ENCODE data around the gene EEIG1.

The EEIG1 gene

GRCh38 chr9:127935765-127936221, 45.0 kb downstream of the EEIG1 start:
- H3K23ac ChIP-seq (ENCODE audit: low read depth, low read length, poor library complexity), result no peak overlapping the region
- no peak for DNase-seq (ENCODE audit: low spot score)
- no peak overlapping the region for H2AFZ ChIP-seq (ENCODE audit: low read length)
- H3K9me3 ChIP-seq (replicated peaks in 1 of 2; ENCODE audit: control insufficient read depth in 2 of 2, insufficient read depth in 1 of 2, low read depth in 1 of 2, low read length in 2 of 2), result no peaks in the 10 kb centered on the region
- H3K4ac ChIP-seq (ENCODE audit: low read length), result no peak overlapping the region
- H3K27me3 ChIP-seq (ENCODE audit: control insufficient read depth in 3 of 3, insufficient read depth in 3 of 3, low read depth in 1 of 3, low read length in 3 of 3), result no peaks in the 10 kb centered on the region
- peaks cover 19 to 24% of the 10 kb centered on the region in 2 donors for H3K4me1 ChIP-seq (ENCODE audit: control insufficient read depth in 2 of 2, insufficient read depth in 1 of 2, low read depth in 1 of 2, low read length in 2 of 2)
- peak overlapping the region in 1 of 2 donors; percentile 92 for H3K4me3 ChIP-seq (ENCODE audit: low read length in 2 of 2)
- no peak overlapping the region for H2AK5ac ChIP-seq (ENCODE audit: low read depth, low read length)
- no peak overlapping the region for H2BK5ac ChIP-seq (ENCODE audit: low read length)
- H3K4me2 ChIP-seq (ENCODE audit: insufficient read depth, low read length, poor library complexity, severe bottlenecking), result no peak overlapping the region
- H3K27ac ChIP-seq (replicated peaks; ENCODE audit: low read length), result no peak overlapping the region
- H3K14ac ChIP-seq (ENCODE audit: low read length), result no peak overlapping the region
- no peak overlapping the region for H2BK120ac ChIP-seq (ENCODE audit: low read depth, low read length)
- peaks cover 14% of the 10 kb centered on the region for H3K79me1 ChIP-seq (ENCODE audit: low read depth, low read length)
- H4K91ac ChIP-seq (ENCODE audit: low read depth, low read length, poor library complexity), result no peak overlapping the region
- H3K9ac ChIP-seq (ENCODE audit: low read depth, low read length, poor library complexity), result peak overlapping the region; percentile 0
- H3K18ac ChIP-seq (ENCODE audit: low read length), result no peak overlapping the region
- peaks cover 10 to 30% of the 10 kb centered on the region in 2 donors for H3K36me3 ChIP-seq (replicated peaks in 1 of 2; ENCODE audit: control insufficient read depth in 2 of 2, insufficient read depth in 2 of 2, low read length in 2 of 2)
- H2BK12ac ChIP-seq (ENCODE audit: low read length), result no peak overlapping the region
- H2BK15ac ChIP-seq (ENCODE audit: low read length), result no peak overlapping the region
- H4K8ac ChIP-seq (ENCODE audit: low read depth, low read length), result no peak overlapping the region
- WGBS, 2 donors (ENCODE audit: extremely low coverage in 2 of 2, insufficient read length in 2 of 2, insufficient replicate concordance in 1 of 2), result no CpG with 5 or more reads among the region's 4 CpGs

GRCh38 chr9:127934986-127935385, 45.8 kb downstream of the EEIG1 start:
- no peak overlapping the region for H4K8ac ChIP-seq (ENCODE audit: low read depth, low read length)
- no peak overlapping the region for H2BK15ac ChIP-seq (ENCODE audit: low read length)
- H3K9ac ChIP-seq (ENCODE audit: low read depth, low read length, poor library complexity), result no peak overlapping the region
- no peak overlapping the region for H3K27ac ChIP-seq (replicated peaks; ENCODE audit: low read length)
- no CpG with 5 or more reads among the region's 11 CpGs for WGBS, 2 donors (ENCODE audit: extremely low coverage in 2 of 2, insufficient read length in 2 of 2, insufficient replicate concordance in 1 of 2)
- H3K4me3 ChIP-seq (ENCODE audit: low read length in 2 of 2), result no peak overlapping the region
- H3K18ac ChIP-seq (ENCODE audit: low read length), result no peak overlapping the region
- H3K36me3 ChIP-seq (replicated peaks in 1 of 2; ENCODE audit: control insufficient read depth in 2 of 2, insufficient read depth in 2 of 2, low read length in 2 of 2), result peaks cover 7 to 25% of the 10 kb centered on the region in 2 donors
- H4K91ac ChIP-seq (ENCODE audit: low read depth, low read length, poor library complexity), result no peak overlapping the region
- peaks cover 23 to 25% of the 10 kb centered on the region in 2 donors for H3K4me1 ChIP-seq (ENCODE audit: control insufficient read depth in 2 of 2, insufficient read depth in 1 of 2, low read depth in 1 of 2, low read length in 2 of 2)
- H3K9me3 ChIP-seq (replicated peaks in 1 of 2; ENCODE audit: control insufficient read depth in 2 of 2, insufficient read depth in 1 of 2, low read depth in 1 of 2, low read length in 2 of 2), result no peaks in the 10 kb centered on the region
- H3K79me1 ChIP-seq (ENCODE audit: low read depth, low read length), result peaks cover 14% of the 10 kb centered on the region
- H2AK5ac ChIP-seq (ENCODE audit: low read depth, low read length), result no peak overlapping the region
- no peaks in the 10 kb centered on the region for H3K27me3 ChIP-seq (ENCODE audit: control insufficient read depth in 3 of 3, insufficient read depth in 3 of 3, low read depth in 1 of 3, low read length in 3 of 3)
- no peak overlapping the region for H2AFZ ChIP-seq (ENCODE audit: low read length)
- no peak overlapping the region for H3K23ac ChIP-seq (ENCODE audit: low read depth, low read length, poor library complexity)
- H3K4me2 ChIP-seq (ENCODE audit: insufficient read depth, low read length, poor library complexity, severe bottlenecking), result no peak overlapping the region
- H2BK5ac ChIP-seq (ENCODE audit: low read length), result no peak overlapping the region
- no peak for DNase-seq (ENCODE audit: low spot score)
- no peak overlapping the region for H3K4ac ChIP-seq (ENCODE audit: low read length)
- H2BK12ac ChIP-seq (ENCODE audit: low read length), result no peak overlapping the region
- no peak overlapping the region for H2BK120ac ChIP-seq (ENCODE audit: low read depth, low read length)
- no peak overlapping the region for H3K14ac ChIP-seq (ENCODE audit: low read length)

GRCh38 chr9:127934248-127934647, 46.5 kb downstream of the EEIG1 start:
- H3K4ac ChIP-seq (ENCODE audit: low read length), result no peak overlapping the region

DNA sequence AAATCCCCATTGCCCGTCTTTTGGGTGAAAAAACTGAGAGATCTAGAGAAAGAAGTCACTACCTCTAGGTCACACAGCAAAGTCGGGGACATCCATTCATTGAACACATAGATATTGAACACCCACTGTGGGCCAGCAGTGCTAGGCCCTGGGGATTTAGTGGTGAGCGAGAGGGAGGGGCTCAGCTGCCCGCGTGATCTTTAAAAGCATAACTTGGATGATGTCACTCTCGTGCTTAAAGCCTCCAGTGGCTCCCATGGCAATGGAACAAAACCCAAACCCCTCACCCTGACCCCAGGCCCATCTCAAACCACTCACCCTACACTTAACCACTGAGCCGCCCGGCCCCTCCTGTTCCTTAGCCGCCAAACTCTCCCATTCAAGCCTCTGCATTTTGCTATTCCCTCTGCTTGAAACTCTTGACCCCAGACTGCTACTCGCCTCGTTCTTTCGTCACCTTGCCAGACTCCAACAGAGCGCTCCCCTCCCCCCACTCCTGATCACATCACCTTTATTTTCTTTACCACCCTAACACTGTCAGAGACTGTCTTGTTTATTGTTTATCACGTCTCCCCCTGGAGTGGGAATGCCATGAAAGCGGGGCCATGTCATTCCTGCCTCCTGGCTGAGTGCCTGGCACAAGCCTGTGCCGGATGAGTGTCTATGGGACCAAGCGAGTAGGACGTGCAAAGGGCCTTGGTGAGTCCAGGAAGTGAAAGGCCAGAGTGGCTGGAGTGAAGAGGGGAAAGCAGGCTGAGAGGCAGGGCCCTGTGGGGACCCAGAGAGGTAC, 49.5 kb downstream of the EEIG1 start:
- Histone ChIP-seq H4K8ac (ENCODE audit: low read depth, low read length) (no peak overlapping the region), H2BK15ac (ENCODE audit: low read length) (peak overlapping the region; percentile 73), H2BK12ac (ENCODE audit: low read length) (no peak overlapping the region), H3K14ac (ENCODE audit: low read length) (peak overlapping the region; percentile 63), H3K27me3 (ENCODE audit: control insufficient read depth in 3 of 3, insufficient read depth in 3 of 3, low read depth in 1 of 3, low read length in 3 of 3) (peaks cover 2 to 35% (median 32%) of the 10 kb centered on the region in 3 experiments), H3K4me1 (ENCODE audit: control insufficient read depth in 2 of 2, insufficient read depth in 1 of 2, low read depth in 1 of 2, low read length in 2 of 2) (peaks cover 19 to 28% of the 10 kb centered on the region in 2 donors), H3K9me3 (replicated peaks in 1 of 2; ENCODE audit: control insufficient read depth in 2 of 2, insufficient read depth in 1 of 2, low read depth in 1 of 2, low read length in 2 of 2) (no peaks in the 10 kb centered on the region), H2BK5ac (ENCODE audit: low read length) (no peak overlapping the region), H3K4ac (ENCODE audit: low read length) (no peak overlapping the region), H4K91ac (ENCODE audit: low read depth, low read length, poor library complexity) (no peak overlapping the region), H3K18ac (ENCODE audit: low read length) (peak overlapping the region; percentile 48), H2AFZ (ENCODE audit: low read length) (peak overlapping the region; percentile 97), H3K9ac (ENCODE audit: low read depth, low read length, poor library complexity) (peak overlapping the region; percentile 30), H3K79me1 (ENCODE audit: low read depth, low read length) (peaks cover 8% of the 10 kb centered on the region), H3K23ac (ENCODE audit: low read depth, low read length, poor library complexity) (peak overlapping the region; percentile 57), H2AK5ac (ENCODE audit: low read depth, low read length) (peak overlapping the region; percentile 74), H3K4me2 (ENCODE audit: insufficient read depth, low read length, poor library complexity, severe bottlenecking) (peak overlapping the region; percentile 80), H3K4me3 (ENCODE audit: low read length in 2 of 2) (peak overlapping the region; percentile 60 to 75), H3K36me3 (replicated peaks in 1 of 2; ENCODE audit: control insufficient read depth in 2 of 2, insufficient read depth in 2 of 2, low read length in 2 of 2) (peaks cover 6 to 19% of the 10 kb centered on the region in 2 donors), H2BK120ac (ENCODE audit: low read depth, low read length) (no peak overlapping the region), H3K27ac (replicated peaks; ENCODE audit: low read length) (no peak overlapping the region)
- no CpG with 5 or more reads among the region's 18 CpGs for WGBS, 2 donors (ENCODE audit: extremely low coverage in 2 of 2, insufficient read length in 2 of 2, insufficient replicate concordance in 1 of 2)
- no peak for DNase-seq (ENCODE audit: low spot score)

More at GRCh38 chr9:127934248-127934647, 46.5 kb downstream of the EEIG1 start:
- Histone ChIP-seq H3K14ac (ENCODE audit: low read length) (no peak overlapping the region), H4K91ac (ENCODE audit: low read depth, low read length, poor library complexity) (no peak overlapping the region), H3K9ac (ENCODE audit: low read depth, low read length, poor library complexity) (no peak overlapping the region), H3K4me1 (ENCODE audit: control insufficient read depth in 2 of 2, insufficient read depth in 1 of 2, low read depth in 1 of 2, low read length in 2 of 2) (peaks cover 25 to 26% of the 10 kb centered on the region in 2 donors), H3K79me1 (ENCODE audit: low read depth, low read length) (peaks cover 14% of the 10 kb centered on the region), H3K23ac (ENCODE audit: low read depth, low read length, poor library complexity) (no peak overlapping the region), H3K4me2 (ENCODE audit: insufficient read depth, low read length, poor library complexity, severe bottlenecking) (no peak overlapping the region), H2AK5ac (ENCODE audit: low read depth, low read length) (no peak overlapping the region), H2BK5ac (ENCODE audit: low read length) (no peak overlapping the region), H3K4me3 (ENCODE audit: low read length in 2 of 2) (no peak overlapping the region), H3K27ac (replicated peaks; ENCODE audit: low read length) (no peak overlapping the region), H2BK12ac (ENCODE audit: low read length) (no peak overlapping the region), H4K8ac (ENCODE audit: low read depth, low read length) (no peak overlapping the region), H3K27me3 (ENCODE audit: control insufficient read depth in 3 of 3, insufficient read depth in 3 of 3, low read depth in 1 of 3, low read length in 3 of 3) (peaks cover 0 to 7% (median 5%) of the 10 kb centered on the region in 3 experiments), H3K18ac (ENCODE audit: low read length) (no peak overlapping the region), H2AFZ (ENCODE audit: low read length) (no peak overlapping the region), H2BK120ac (ENCODE audit: low read depth, low read length) (no peak overlapping the region), H3K36me3 (replicated peaks in 1 of 2; ENCODE audit: control insufficient read depth in 2 of 2, insufficient read depth in 2 of 2, low read length in 2 of 2) (peaks cover 6 to 21% of the 10 kb centered on the region in 2 donors), H2BK15ac (ENCODE audit: low read length) (no peak overlapping the region), H3K9me3 (replicated peaks in 1 of 2; ENCODE audit: control insufficient read depth in 2 of 2, insufficient read depth in 1 of 2, low read depth in 1 of 2, low read length in 2 of 2) (no peaks in the 10 kb centered on the region)
- DNase-seq (ENCODE audit: low spot score), result no peak
- no CpG with 5 or more reads among the region's 4 CpGs for WGBS, 2 donors (ENCODE audit: extremely low coverage in 2 of 2, insufficient read length in 2 of 2, insufficient replicate concordance in 1 of 2)
